ENCODE data around the gene MRAS. TPM values are rescaled to one million over a fixed set of nuclear protein-coding genes. Genes with fewer than 3 reads are reported as not detected.

Gene MRAS
- polyA plus RNA-seq, 1 of the 3 experiments (the other 2 are of a cell fraction) = 25.0 TPM

DNA sequence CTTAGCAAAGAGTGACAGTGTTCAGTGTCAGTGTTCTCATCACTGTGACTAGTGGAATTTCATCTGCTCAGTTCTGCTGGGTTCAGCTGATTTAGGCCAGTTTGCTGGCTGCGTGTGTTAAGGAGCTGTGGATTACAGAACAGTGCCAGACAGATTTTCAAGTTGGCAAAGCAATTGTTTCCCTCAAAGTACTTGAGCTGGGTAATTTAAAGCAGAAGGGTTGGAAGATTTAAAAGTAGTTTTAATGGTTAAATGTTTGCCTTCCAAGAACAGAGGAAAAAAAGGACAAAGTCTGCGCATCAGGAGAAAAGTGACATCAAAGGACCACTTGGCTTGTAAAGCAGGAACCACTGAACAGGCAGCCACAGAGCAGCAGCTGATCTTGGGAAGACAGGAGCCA, 94.7 kb downstream of the MRAS start:
- H3K9me2 ChIP-seq = no peaks in the 10 kb centered on the region
- H3K79me2 ChIP-seq (ENCODE audit: insufficient read depth) = no peaks in the 10 kb centered on the region
- H3K36me3 ChIP-seq (replicated peaks in 1 of 2; ENCODE audit: control insufficient read depth in 1 of 2, insufficient read depth in 2 of 2, low read length in 1 of 2) = no peaks in the 10 kb centered on the region
- H2AFZ ChIP-seq (ENCODE audit: low read depth) = peak overlapping the region; percentile 60; the same call in 1 of the 2 replicates
- H3K27ac ChIP-seq (ENCODE audit: low read depth in 2 of 2, low read length in 1 of 2) = no peak overlapping the region
- WGBS (ENCODE audit: low lambda C conversion rate) = 98% methylated on average over 2 of the region's 2 CpGs
- H4K20me1 ChIP-seq (ENCODE audit: insufficient read depth) = no peaks in the 10 kb centered on the region
- TF ChIP-seq SMC3 (IDR thresholded peaks at IDR 0.05; ENCODE audit: low read depth, low read length) (no peak), FOSL2 (IDR thresholded peaks at IDR 0.05; ENCODE audit: borderline replicate concordance, low read depth) (no peak), REST (IDR thresholded peaks at IDR 0.05; ENCODE audit: low read depth, low read length) (no peak), MXI1 (IDR thresholded peaks at IDR 0.05; ENCODE audit: low read depth, low read length) (no peak), MEF2A (IDR thresholded peaks at IDR 0.05; ENCODE audit: borderline replicate concordance, low read depth) (no peak), ZBTB33 (IDR thresholded peaks at IDR 0.05; ENCODE audit: borderline replicate concordance, low read depth) (no peak), RFX5 (IDR thresholded peaks at IDR 0.05; ENCODE audit: low read length) (no peak), EZH2phosphoT487 (IDR thresholded peaks at IDR 0.05; ENCODE audit: borderline replicate concordance, low read depth) (no peak), JUND (IDR thresholded peaks at IDR 0.05) (no peak), RXRA (IDR thresholded peaks at IDR 0.05; ENCODE audit: borderline replicate concordance, low read depth) (no peak), TCF12 (IDR thresholded peaks at IDR 0.05) (no peak)
- TF ChIP-seq, protein P1, sequence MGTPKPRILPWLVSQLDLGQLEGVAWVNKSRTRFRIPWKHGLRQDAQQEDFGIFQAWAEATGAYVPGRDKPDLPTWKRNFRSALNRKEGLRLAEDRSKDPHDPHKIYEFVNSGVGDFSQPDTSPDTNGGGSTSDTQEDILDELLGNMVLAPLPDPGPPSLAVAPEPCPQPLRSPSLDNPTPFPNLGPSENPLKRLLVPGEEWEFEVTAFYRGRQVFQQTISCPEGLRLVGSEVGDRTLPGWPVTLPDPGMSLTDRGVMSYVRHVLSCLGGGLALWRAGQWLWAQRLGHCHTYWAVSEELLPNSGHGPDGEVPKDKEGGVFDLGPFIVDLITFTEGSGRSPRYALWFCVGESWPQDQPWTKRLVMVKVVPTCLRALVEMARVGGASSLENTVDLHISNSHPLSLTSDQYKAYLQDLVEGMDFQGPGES (IDR thresholded peaks at IDR 0.05; ENCODE audit: low read depth, low read length) = no peak
- no peak overlapping the region for H3K4me2 ChIP-seq
- H3K27me3 ChIP-seq (ENCODE audit: insufficient read depth) = no peaks in the 10 kb centered on the region
- H3K9me3 ChIP-seq = no peaks in the 10 kb centered on the region
- peaks cover 0 to 22% of the 10 kb centered on the region in 2 experiments for H3K4me1 ChIP-seq (ENCODE audit: control insufficient read depth in 1 of 2, insufficient read depth in 2 of 2, low read depth in 1 of 2, low read length in 1 of 2)
- no peak overlapping the region for H3K4me3 ChIP-seq (ENCODE audit: low read depth in 2 of 2, low read length in 1 of 2)
- ChIA-PET POLR2A (no interaction called here), CTCF (interaction anchor here (1.4 kb wide), 1 partner anchor 9 kb away, joined by 3 read pairs; the partner anchor contains the start of gene ESYT3)
- H3K9ac ChIP-seq = no peak overlapping the region
- H3F3A ChIP-seq (replicated peaks; ENCODE audit: insufficient read depth) = peaks cover 11% of the 10 kb centered on the region
- no peak for DNase-seq

Data from SK-N-SH (cell line).